Astrocyte (in vitro differentiated cells and primary cell): Measurements from ENCODE around the gene GLT8D2. TPM values are rescaled to one million over a fixed set of nuclear protein-coding genes. Genes with fewer than 3 reads are reported as not detected.
"Not testable (repeated sequence)": the region's sequence is repeated elsewhere in the genome, so short reads cannot be mapped to it uniquely, and the experiment has no call there.

Source experiments
- DNase-seq: peaks from one replicate; pipeline ENCODE4 v3.0.0-alpha.2; 2010; ENCODE audit warnings: low read depth
- FAIRE-seq: peaks from 2 replicates; lab custom pipeline; 2011; peaks lifted over from hg19 to GRCh38; lab: Jason Lieb, UNC
- H2AFZ ChIP-seq: 2 replicates; pipeline ENCODE4 v1.6.0; 2012; ENCODE audit warnings: low read depth, low read length, inconsistent platforms
- H3K27ac ChIP-seq: 2 replicates; pipeline ENCODE4 v1.5.1; 2011; ENCODE audit warnings: low read depth, low read length, inconsistent platforms
- H3K27me3 ChIP-seq: 2 replicates; pipeline ENCODE4 v1.6.0; 2011; ENCODE audit warnings: low read length, inconsistent platforms; ENCODE audit not compliant: insufficient read depth
- H3K36me3 ChIP-seq: 2 replicates; pipeline ENCODE4 v1.5.1; 2011; ENCODE audit warnings: low read length, inconsistent platforms; ENCODE audit not compliant: insufficient read depth
- H3K4me1 ChIP-seq: 2 replicates; pipeline ENCODE4 v1.5.1; 2011; ENCODE audit warnings: low read length, inconsistent platforms; ENCODE audit not compliant: insufficient read depth
- H3K4me2 ChIP-seq: 2 replicates; pipeline ENCODE4 v1.6.0; 2012; ENCODE audit warnings: low read length, inconsistent platforms
- H3K4me3 ChIP-seq: 2 replicates; pipeline ENCODE4 v1.5.1; 2011; ENCODE audit warnings: low read depth, mild to moderate bottlenecking, low read length, inconsistent platforms; ENCODE audit not compliant: insufficient read depth
- H3K79me2 ChIP-seq: 2 replicates; pipeline ENCODE4 v1.6.0; 2012; ENCODE audit warnings: mild to moderate bottlenecking, low read length, inconsistent platforms; ENCODE audit not compliant: insufficient read depth
- H3K9ac ChIP-seq: 2 replicates; pipeline ENCODE4 v1.6.0; 2012; ENCODE audit warnings: mild to moderate bottlenecking, low read length, inconsistent platforms
- H3K9me3 ChIP-seq: 2 replicates; pipeline ENCODE4 v1.5.1; 2012; ENCODE audit warnings: low read depth, mild to moderate bottlenecking, low read length, inconsistent platforms; ENCODE audit not compliant: insufficient read depth
- H4K20me1 ChIP-seq: 2 replicates; pipeline ENCODE4 v1.6.0; 2012; ENCODE audit warnings: low read length, inconsistent platforms; ENCODE audit not compliant: insufficient read depth
- H3K27ac Mint-ChIP-seq: one replicate; pipeline ENCODE4 v1.8.0; 2021; ENCODE audit warnings: mild to moderate bottlenecking, mixed read lengths; ENCODE audit not compliant: unreplicated experiment
- H3K27me3 Mint-ChIP-seq: one replicate; pipeline ENCODE4 v1.8.0; 2021; ENCODE audit warnings: low read depth, mixed read lengths; ENCODE audit not compliant: unreplicated experiment
- H3K36me3 Mint-ChIP-seq: one replicate; pipeline ENCODE4 v1.8.0; 2021; ENCODE audit warnings: low read depth, mixed read lengths; ENCODE audit not compliant: unreplicated experiment
- H3K4me1 Mint-ChIP-seq: one replicate; pipeline ENCODE4 v1.8.0; 2021; ENCODE audit warnings: low read depth, mixed read lengths; ENCODE audit not compliant: unreplicated experiment
- H3K4me3 Mint-ChIP-seq: one replicate; pipeline ENCODE4 v1.8.0; 2021; ENCODE audit warnings: mild to moderate bottlenecking, moderate library complexity, mixed read lengths; ENCODE audit not compliant: unreplicated experiment
- H3K9me3 Mint-ChIP-seq: one replicate; pipeline ENCODE4 v1.8.0; 2021; ENCODE audit warnings: mild to moderate bottlenecking, mixed read lengths; ENCODE audit not compliant: unreplicated experiment
- CTCF ChIP-seq: IDR thresholded peaks from 2 replicates; pipeline ENCODE4 v1.5.1; 2011; ENCODE audit warnings: low read depth, mild to moderate bottlenecking, inconsistent platforms, low read length, moderate library complexity; ENCODE audit not compliant: insufficient read depth
- EZH2 ChIP-seq: IDR thresholded peaks from 2 replicates; pipeline ENCODE4 v1.6.1; 2012; ENCODE audit warnings: mild to moderate bottlenecking, low read length, inconsistent platforms; ENCODE audit not compliant: insufficient read depth
- total RNA-seq: library from RNA; stranded (reverse); gene quantifications from 2 replicates; pipeline ENCODE4 v1.2.1, GENCODE V29; 2021

The GLT8D2 gene
- total RNA-seq, 1 donor from 2014 or later, result 11.1 TPM

- H2AFZ ChIP-seq, result no peak overlapping the region
- no peaks in the 10 kb centered on the region for H3K9me3 Mint-ChIP-seq
- no peaks in the 10 kb centered on the region for H3K36me3 ChIP-seq
- H3K27me3 ChIP-seq, result no peaks in the 10 kb centered on the region
- H3K4me1 ChIP-seq, result peaks cover 15% of the 10 kb centered on the region
- FAIRE-seq (no peak), DNase-seq (no peak)
- H3K9me3 ChIP-seq, result no peaks in the 10 kb centered on the region
- H3K9ac ChIP-seq, result no peak overlapping the region
- no peak overlapping the region for H3K27ac ChIP-seq
- no peaks in the 10 kb centered on the region for H4K20me1 ChIP-seq
- H3K27ac Mint-ChIP-seq, result no peak overlapping the region
- H3K79me2 ChIP-seq, result no peaks in the 10 kb centered on the region
- no peak overlapping the region for H3K4me3 Mint-ChIP-seq
- peaks cover 16% of the 10 kb centered on the region for H3K4me1 Mint-ChIP-seq
- no peak overlapping the region for H3K4me2 ChIP-seq
- H3K4me3 ChIP-seq, result no peak overlapping the region
- peaks cover 4% of the 10 kb centered on the region for H3K36me3 Mint-ChIP-seq
- peaks cover 2% of the 10 kb centered on the region for H3K27me3 Mint-ChIP-seq
- TF ChIP-seq CTCF, result no peak
- TF ChIP-seq EZH2, result no peak
Measured at GRCh38 chr12:104046306-104046705, 3.7 kb downstream of the GLT8D2 start.

DNA sequence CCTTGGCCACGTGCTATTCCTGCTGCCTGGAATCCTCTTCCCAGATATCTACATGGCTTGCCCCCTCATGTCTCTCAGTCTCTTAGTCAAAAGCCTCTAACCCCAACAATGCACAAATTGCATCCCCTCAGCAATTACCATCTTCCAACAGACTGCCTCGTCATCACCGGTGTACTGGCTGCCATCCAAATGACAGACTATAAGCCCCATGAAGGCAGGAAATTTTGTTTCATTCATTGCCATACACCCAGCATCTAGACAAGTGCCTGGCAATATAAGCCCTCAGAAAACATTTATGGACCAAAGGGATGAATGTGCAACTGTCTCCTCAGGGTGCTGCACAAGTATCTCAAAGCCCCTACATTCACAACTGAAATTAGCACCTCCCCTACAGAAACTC lies 5.8 kb downstream of the GLT8D2 start:
- Mint-ChIP-seq H3K27ac (no peak overlapping the region), H3K4me1 (peaks cover 12% of the 10 kb centered on the region), H3K4me3 (no peak overlapping the region), H3K27me3 (peaks cover 2% of the 10 kb centered on the region), H3K9me3 (no peaks in the 10 kb centered on the region), H3K36me3 (peaks cover 4% of the 10 kb centered on the region)
- no peaks in the 10 kb centered on the region for H3K36me3 ChIP-seq
- FAIRE-seq, result no peak
- DNase-seq, result no peak
- H3K9ac ChIP-seq, result no peak overlapping the region
- peaks cover 8% of the 10 kb centered on the region for H3K4me1 ChIP-seq
- H2AFZ ChIP-seq, result no peak overlapping the region
- no peaks in the 10 kb centered on the region for H3K9me3 ChIP-seq
- TF ChIP-seq CTCF (no peak), EZH2 (no peak)
- H3K79me2 ChIP-seq, result no peaks in the 10 kb centered on the region
- H3K27ac ChIP-seq, result no peak overlapping the region
- H3K4me3 ChIP-seq, result no peak overlapping the region
- no peaks in the 10 kb centered on the region for H4K20me1 ChIP-seq
- no peaks in the 10 kb centered on the region for H3K27me3 ChIP-seq
- no peak overlapping the region for H3K4me2 ChIP-seq

GRCh38 chr12:104042580-104042979 lies 7.4 kb downstream of the GLT8D2 start:
- peaks cover 2% of the 10 kb centered on the region for H3K27me3 Mint-ChIP-seq
- no peak overlapping the region for H3K4me3 Mint-ChIP-seq
- Histone ChIP-seq H3K9ac (no peak overlapping the region), H3K27ac (no peak overlapping the region), H2AFZ (no peak overlapping the region), H3K79me2 (no peaks in the 10 kb centered on the region), H4K20me1 (no peaks in the 10 kb centered on the region), H3K27me3 (no peaks in the 10 kb centered on the region), H3K4me3 (no peak overlapping the region), H3K9me3 (no peaks in the 10 kb centered on the region), H3K4me1 (no peaks in the 10 kb centered on the region), H3K4me2 (no peak overlapping the region), H3K36me3 (no peaks in the 10 kb centered on the region)
- TF ChIP-seq EZH2 (no peak), CTCF (no peak)
- H3K9me3 Mint-ChIP-seq, result no peaks in the 10 kb centered on the region
- DNase-seq, result no peak
- peaks cover 4% of the 10 kb centered on the region for H3K36me3 Mint-ChIP-seq
- H3K4me1 Mint-ChIP-seq, result peaks cover 5% of the 10 kb centered on the region
- H3K27ac Mint-ChIP-seq, result no peak overlapping the region
- no peak for FAIRE-seq

- H3K36me3 ChIP-seq, H3K4me1 Mint-ChIP-seq, H2AFZ ChIP-seq, FAIRE-seq, DNase-seq, H3K4me2 ChIP-seq, H3K27me3 ChIP-seq, H3K27ac Mint-ChIP-seq, H3K4me3 ChIP-seq, H4K20me1 ChIP-seq, H3K9ac ChIP-seq, H3K36me3 Mint-ChIP-seq, H3K4me1 ChIP-seq, H3K79me2 ChIP-seq, H3K9me3 ChIP-seq, H3K9me3 Mint-ChIP-seq, H3K4me3 Mint-ChIP-seq, H3K27ac ChIP-seq: not testable (repeated sequence)
- H3K27me3 Mint-ChIP-seq, result peaks cover 15% of the 10 kb centered on the region
Measured at GRCh38 chr12:104039769-104040168, 10.2 kb downstream of the GLT8D2 start.
